ENCODE results near the gene CHDH. TPM values are rescaled to one million over a fixed set of nuclear protein-coding genes. Genes with fewer than 3 reads are reported as not detected.

Gene CHDH
- total RNA-seq, 4 donors from 2014 or later, result 4.6 to 14.9 (median 9.5) TPM

GRCh38 chr3:53842436-53843194 is 3.6 kb downstream of the CHDH start:
- 46 to 55% methylated on average over 12 of the region's 12 CpGs for WGBS, 2 donors

DNA sequence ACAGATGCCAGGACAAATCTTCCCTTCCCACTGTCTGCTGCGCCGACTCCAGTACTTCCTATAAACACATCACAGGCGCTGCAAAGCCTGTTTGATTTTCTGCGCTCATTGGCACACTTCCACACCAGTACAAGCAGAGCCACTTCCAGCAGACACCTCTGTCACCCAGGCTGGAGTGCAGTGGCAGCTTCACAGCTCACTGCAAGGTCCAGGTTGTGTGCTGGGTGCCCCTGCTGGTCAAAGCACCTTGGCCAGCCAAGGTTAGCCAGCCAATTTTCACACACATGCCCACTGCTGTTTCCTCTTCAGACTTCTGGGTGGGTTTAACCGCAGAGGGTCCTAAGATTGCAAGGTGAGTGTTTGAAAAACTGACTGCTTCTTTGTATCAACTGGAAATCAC is 4.9 kb downstream of the CHDH start:
- WGBS, 2 donors, result 85 to 88% methylated on average over 5 of the region's 5 CpGs
- intact Hi-C loops (cut with DNase I; ENCODE audit: low total_unique reads), result no loop called here
- H3K4me3 ChIP-seq (ENCODE audit: low read depth, poor library complexity, severe bottlenecking), result no peak overlapping the region
- TF ChIP-seq CTCF (IDR thresholded peaks at IDR 0.05) (no peak), POLR2A (IDR thresholded peaks at IDR 0.05) (no peak)
- peak in 1 of 2 donors; percentile 57 for DNase-seq (ENCODE audit: low spot score in 2 of 2)

More at GRCh38 chr3:53842436-53843194, 3.6 kb downstream of the CHDH start:
- no peak overlapping the region for H3K4me3 ChIP-seq (ENCODE audit: low read depth, poor library complexity, severe bottlenecking)
- peak in 1 of 2 donors; percentile 83 for DNase-seq (ENCODE audit: low spot score in 2 of 2)
- TF ChIP-seq POLR2A (IDR thresholded peaks at IDR 0.05), result no peak
- no peak for TF ChIP-seq CTCF (IDR thresholded peaks at IDR 0.05)
- intact Hi-C loops (cut with DNase I; ENCODE audit: low total_unique reads), result no loop called here

- TF ChIP-seq CTCF (IDR thresholded peaks at IDR 0.05), result no peak
- TF ChIP-seq POLR2A (IDR thresholded peaks at IDR 0.05), result no peak
- no peak overlapping the region for H3K4me3 ChIP-seq (ENCODE audit: low read depth, poor library complexity, severe bottlenecking)
- 70 to 86% methylated on average over 9 to 10 of the region's 10 CpGs for WGBS, 2 donors
- intact Hi-C loops (cut with DNase I; ENCODE audit: low total_unique reads), result no loop called here
- DNase-seq (ENCODE audit: low spot score in 2 of 2), result peak in 1 of 2 donors; percentile 70
These were observed 8.9 kb downstream of the CHDH start for GRCh38 chr3:53837331-53837730.

DNA sequence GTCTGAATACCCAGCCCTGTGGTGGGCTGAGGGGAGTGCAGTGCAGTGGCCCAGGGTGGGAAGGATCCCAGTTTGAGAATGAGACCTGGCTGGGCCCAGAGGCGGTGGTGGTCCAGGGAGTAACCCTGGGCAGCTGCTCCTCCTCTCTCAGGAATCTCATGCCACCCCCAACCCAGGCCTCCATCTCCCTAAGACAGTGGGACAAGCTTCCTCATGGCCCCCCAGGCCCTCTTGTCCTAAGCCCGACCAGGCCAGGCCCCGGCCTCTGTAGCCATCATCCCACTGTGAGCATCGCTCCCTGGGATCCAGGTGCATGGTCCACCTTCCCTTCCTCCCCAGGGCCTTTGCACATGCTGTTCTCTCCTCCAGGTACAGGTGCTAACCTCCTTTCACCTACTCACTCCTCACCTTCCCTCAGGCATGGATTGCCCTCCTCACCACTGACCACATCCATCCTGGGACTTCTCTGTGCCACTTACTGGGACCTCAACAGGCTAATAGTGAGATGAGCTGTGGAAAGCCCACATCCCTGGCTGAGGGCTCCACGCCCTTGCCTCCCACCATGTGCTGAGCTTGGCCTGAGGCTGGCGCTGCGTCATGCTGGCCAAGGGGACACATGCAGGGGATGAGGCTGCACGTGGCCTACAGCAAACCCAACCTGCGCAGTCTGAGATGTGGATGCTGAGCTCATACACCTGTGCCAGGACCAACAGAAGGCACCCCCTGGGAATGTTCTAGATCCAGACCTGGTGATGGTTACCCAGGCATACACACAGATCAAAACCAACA is 9.9 kb downstream of the CHDH start:
- intact Hi-C loops (cut with DNase I; ENCODE audit: low total_unique reads), result no loop called here
- no peak overlapping the region for H3K4me3 ChIP-seq (ENCODE audit: low read depth, poor library complexity, severe bottlenecking)
- DNase-seq (ENCODE audit: low spot score in 2 of 2), result peak in 1 of 2 donors; percentile 76

GRCh38 chr3:53835257-53835656 is 11.0 kb downstream of the CHDH start:
- intact Hi-C loops (cut with DNase I; ENCODE audit: low total_unique reads), result no loop called here
- DNase-seq (ENCODE audit: low spot score in 2 of 2), result peak in 1 of 2 donors; percentile 59
- 85 to 90% methylated on average over 1 of the region's 1 CpG for WGBS, 2 donors
- no peak for TF ChIP-seq CTCF (IDR thresholded peaks at IDR 0.05)
- TF ChIP-seq POLR2A (IDR thresholded peaks at IDR 0.05), result no peak
- no peak overlapping the region for H3K4me3 ChIP-seq (ENCODE audit: low read depth, poor library complexity, severe bottlenecking)

More for the DNA sequence above, 9.9 kb downstream of the CHDH start:
- WGBS, 2 donors, result 97 to 99% methylated on average over 9 of the region's 9 CpGs
- TF ChIP-seq POLR2A (IDR thresholded peaks at IDR 0.05) (no peak), CTCF (IDR thresholded peaks at IDR 0.05) (no peak)
